AG20443 (cell line): ENCODE measurements around the gene PIP4K2C.
"Not testable (repeated sequence)": the region's sequence is repeated elsewhere in the genome, so short reads cannot be mapped to it uniquely, and the experiment has no call there.

Experiments
- DNase-seq: peaks from one replicate; pipeline ENCODE4 v3.0.0; 2012; ENCODE audit warnings: low spot score, mixed read lengths

Gene PIP4K2C

DNA sequence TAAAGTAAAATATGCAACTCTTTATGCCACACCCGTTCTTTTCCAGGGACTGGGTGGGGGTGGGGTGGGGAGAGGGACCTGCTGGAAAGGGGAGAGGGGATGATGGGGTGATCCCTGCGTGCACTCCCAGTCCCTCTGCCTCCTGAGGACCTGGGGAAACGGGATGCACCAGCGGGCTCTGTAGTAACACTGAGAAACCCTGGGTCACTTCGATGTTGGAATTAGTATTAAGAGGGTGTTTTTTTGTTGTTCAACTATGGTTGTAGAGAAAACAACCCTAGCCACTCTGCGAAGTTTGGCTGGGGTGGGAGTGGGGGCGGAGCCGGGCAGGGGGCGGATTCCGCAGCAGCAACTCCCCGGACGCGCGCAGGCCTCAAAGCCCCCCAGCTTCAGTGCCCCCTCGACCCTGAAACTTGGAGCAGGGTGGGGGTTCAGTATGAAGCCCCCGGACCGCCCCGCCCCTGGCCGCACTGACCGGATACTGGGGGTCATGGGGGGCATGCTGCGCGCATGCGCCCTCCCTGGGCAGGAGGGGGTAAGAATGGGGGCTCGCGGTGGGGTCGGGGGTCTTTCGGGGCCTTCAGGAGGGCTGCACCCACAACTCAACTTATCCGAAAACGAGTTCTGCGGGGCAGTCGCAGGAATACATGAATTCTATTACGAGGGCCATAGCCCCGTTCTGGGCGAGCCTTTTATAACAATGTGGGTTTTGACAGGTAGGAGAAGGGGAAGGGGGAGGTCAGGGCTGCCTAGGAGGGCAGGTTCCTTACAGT is 19.0 kb downstream of the PIP4K2C start:
- DNase-seq, result no peak

GRCh38 chr12:57610554-57611107 is 19.6 kb downstream of the PIP4K2C start:
- DNase-seq, result peak; percentile 35

DNA sequence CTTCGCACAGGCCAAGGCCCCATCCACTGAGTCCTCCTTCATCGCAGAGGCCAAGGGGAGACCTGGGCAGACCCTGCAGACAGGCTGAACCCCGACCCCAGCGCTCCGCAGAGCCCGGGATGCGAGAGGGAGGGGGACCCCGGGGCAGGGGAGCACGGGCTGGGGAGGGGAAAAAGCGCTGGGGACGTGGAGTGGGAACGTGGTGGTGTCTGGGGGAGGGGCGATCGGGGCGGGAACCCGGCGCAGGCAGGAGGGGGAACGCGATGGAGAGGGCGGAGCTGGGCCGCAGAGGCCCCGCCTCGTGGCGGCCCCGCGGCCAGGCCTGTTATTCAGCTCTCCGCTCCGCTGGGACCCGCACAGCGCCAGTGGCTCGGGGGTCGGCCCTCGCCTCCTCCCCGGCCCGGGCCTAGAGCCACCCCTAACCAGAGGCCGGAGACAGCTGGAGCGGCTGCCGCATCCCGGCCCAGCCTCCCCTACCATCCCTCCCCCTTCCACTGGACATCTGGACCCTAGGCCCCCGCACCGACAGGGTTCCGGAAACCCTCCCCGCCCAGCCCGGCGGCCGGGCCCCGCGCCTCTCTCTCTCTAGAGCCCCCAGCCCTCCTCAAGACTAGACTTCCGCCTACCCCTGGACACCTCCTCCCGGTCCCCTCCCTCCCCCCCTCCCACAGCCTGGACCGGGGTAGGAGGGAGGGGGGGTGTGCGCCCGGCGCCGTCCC is 20.3 kb downstream of the PIP4K2C start, which contains the start of gene ARHGEF25:
TSS of gene ARHGEF25 (plus strand) at position 328 of the 719 bp plus-strand sequence. CDS start 460 bp downstream, outside the sequence.
- peak; percentile 95 for DNase-seq

GRCh38 chr12:57611827-57612710 is 21.1 kb downstream of the PIP4K2C start:
- DNase-seq, result no peak

DNA sequence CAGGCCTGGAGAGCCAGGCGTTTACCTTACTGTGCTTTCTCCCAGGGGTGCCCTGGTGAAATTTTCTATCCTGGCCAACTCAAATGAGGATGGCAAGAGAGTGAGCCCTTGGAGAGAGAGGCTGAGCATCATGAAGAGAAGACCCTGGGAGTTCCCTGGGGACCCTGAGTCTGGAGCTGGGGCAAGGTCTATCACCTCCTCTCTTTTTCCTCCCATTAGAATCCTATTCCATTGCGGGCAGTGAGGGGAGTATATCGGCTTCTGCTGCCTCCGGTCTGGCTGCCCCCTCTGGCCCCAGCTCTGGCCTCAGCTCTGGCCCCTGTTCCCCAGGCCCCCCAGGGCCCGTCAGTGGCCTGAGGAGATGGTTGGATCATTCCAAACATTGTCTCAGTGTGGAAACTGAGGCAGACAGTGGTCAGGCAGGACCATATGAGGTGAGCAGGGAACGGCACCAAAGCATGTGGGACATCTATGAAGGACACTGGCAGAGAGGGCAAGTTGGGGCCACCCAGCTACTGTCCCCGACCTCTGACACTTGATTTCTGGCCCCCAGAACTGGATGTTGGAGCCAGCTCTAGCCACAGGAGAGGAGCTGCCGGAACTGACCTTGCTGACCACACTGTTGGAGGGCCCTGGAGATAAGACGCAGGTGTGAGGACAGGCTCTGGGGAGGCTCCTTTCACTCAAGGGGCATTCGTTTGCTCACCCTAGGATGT is 21.9 kb downstream of the PIP4K2C start:
- DNase-seq, result no peak

GRCh38 chr12:57613427-57614109 is 22.6 kb downstream of the PIP4K2C start:
- DNase-seq, result no peak

GRCh38 chr12:57614178-57614947 is 23.4 kb downstream of the PIP4K2C start:
- peak; percentile 62 for DNase-seq

- DNase-seq, result no peak
These were observed 24.0 kb downstream of the PIP4K2C start for GRCh38 chr12:57614948-57615500.

DNA sequence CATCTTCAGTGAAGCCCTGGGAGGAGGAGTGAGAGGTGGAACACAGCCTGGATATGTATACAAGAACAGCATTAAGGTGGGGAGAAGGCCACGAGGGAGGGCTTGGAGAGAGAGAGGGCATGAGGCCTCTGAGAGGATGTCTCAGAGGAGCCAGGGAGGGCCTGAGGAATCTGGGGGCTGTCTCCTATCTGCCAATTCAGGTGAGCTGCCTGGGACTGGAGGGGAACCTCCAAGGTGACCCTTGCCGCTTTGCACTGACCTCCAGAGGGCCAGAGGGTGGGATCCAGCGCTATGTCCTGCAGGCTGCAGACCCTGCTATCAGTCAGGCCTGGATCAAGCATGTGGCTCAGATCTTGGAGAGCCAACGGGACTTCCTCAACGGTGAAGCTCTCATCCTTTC is 24.6 kb downstream of the PIP4K2C start:
- no peak for DNase-seq

- peak; percentile 42 for DNase-seq
These were observed 25.6 kb downstream of the PIP4K2C start for GRCh38 chr12:57616383-57617101.

DNA sequence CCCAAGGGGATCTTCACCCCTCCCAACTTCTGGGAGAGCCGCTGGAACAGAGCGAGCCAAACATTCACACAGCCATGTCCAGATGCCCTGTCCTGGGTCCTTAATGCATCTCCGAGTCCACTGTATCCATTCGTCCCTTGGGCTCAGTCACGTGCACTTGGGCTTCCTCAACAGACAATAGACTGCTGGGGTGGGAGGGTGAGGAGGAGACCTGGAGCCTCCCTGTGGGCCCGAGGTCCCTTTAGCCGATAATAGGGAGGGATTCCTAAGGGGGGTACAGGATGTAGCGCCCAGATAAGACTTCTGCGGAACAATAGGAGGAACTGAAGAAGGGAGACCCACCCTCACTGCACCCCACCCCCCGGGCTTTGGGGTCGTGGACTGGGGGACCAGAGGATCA is 26.9 kb downstream of the PIP4K2C start:
- no peak for DNase-seq

DNA sequence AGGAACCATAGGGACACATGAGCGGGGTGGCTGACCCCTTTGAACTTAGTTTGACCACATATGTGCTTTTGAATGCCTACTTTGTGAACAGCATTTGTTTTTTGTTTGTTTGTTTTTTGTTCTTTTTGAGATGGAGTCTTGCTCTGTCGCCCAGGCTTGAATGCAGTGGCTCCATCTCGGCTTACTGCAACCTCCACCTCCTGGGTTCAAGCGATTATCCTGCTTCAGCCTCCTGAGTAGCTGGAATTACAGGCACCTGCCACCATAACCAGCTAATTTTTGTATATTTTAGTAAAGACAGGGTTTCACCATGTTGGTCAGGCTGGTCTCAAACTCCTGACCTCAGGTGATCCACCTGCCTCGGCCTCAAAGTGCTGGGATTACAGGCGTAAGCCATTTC is 27.4 kb downstream of the PIP4K2C start:
- DNase-seq, result not testable (repeated sequence)

GRCh38 chr12:57618966-57619433 is 28.0 kb downstream of the PIP4K2C start:
- no peak for DNase-seq

GRCh38 chr12:57619434-57620244 is 28.6 kb downstream of the PIP4K2C start:
- DNase-seq, result no peak

DNA sequence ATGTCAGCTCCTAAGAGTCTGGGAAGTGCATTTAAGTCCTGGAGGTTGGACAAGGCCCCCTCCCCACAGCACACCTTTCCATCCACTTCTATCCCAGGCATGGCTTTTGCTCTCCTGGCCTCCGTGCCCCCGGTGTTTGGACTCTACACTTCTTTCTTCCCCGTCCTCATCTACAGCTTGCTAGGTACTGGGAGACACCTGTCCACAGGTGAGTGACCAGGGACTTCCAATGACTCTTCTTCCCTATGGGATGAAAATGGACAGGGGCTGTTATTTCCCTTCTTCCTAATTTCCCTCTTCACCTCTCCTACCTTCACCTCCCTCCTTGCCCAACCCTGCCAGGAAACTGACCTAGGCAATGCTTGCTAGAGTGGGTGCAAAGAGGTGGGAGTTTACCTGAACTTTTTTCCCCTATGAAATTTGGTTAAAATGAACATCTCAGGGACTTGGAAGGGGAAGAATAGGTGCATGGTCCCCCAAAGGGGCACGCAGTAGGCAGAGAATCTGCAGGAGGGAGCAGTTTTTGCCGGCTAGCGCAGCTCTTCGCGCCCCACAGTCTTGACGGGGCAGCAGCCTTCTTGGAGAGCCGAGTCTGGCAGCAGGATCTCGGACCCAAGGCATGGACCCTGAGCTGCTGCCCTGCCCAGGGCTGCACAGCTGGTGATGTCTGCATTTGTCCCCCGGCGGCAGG is 29.4 kb downstream of the PIP4K2C start:
- no peak for DNase-seq

GRCh38 chr12:57620936-57621496 is 30.0 kb downstream of the PIP4K2C start:
- peak; percentile 52 for DNase-seq
